Adipose tissue (tissue), 3 donors: ENCODE data around the gene FAM50B. TPM values are rescaled to one million over a fixed set of nuclear protein-coding genes. Genes with fewer than 3 reads are reported as not detected.

Source experiments
- H3K27ac ChIP-seq: one replicate; pipeline ENCODE4 v1.5.1; 2013; ENCODE audit warnings: low read depth, low read length
- WGBS, 3 donors: extraction: QIAGEN DNeasy Blood & Tissue Kit; methylation state at CpG; one replicate each; pipeline ENCODE4 v1.1.7; 2013; 5-methylcytosine and 5-hydroxymethylcytosine counted together
- polyA plus RNA-seq, 3 donors: library from polyadenylated mRNA; stranded (reverse); fragments of 200-250 nt; gene quantifications; one replicate each; pipeline ENCODE4 v1.2.3, GENCODE V29; 2013
- donor health status: healthy with polysubstance abuse.
- donor health status: Bipolar disorder and iron deficiency.
- donor health status: healthy.

Gene FAM50B, protein sequence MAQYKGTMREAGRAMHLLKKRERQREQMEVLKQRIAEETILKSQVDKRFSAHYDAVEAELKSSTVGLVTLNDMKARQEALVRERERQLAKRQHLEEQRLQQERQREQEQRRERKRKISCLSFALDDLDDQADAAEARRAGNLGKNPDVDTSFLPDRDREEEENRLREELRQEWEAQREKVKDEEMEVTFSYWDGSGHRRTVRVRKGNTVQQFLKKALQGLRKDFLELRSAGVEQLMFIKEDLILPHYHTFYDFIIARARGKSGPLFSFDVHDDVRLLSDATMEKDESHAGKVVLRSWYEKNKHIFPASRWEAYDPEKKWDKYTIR
- polyA plus RNA-seq: 10 to 100 TPM in 1 of 3 donors, 1 to 10 TPM in 2; 7.3 to 12.4 (median 9.2) TPM

DNA sequence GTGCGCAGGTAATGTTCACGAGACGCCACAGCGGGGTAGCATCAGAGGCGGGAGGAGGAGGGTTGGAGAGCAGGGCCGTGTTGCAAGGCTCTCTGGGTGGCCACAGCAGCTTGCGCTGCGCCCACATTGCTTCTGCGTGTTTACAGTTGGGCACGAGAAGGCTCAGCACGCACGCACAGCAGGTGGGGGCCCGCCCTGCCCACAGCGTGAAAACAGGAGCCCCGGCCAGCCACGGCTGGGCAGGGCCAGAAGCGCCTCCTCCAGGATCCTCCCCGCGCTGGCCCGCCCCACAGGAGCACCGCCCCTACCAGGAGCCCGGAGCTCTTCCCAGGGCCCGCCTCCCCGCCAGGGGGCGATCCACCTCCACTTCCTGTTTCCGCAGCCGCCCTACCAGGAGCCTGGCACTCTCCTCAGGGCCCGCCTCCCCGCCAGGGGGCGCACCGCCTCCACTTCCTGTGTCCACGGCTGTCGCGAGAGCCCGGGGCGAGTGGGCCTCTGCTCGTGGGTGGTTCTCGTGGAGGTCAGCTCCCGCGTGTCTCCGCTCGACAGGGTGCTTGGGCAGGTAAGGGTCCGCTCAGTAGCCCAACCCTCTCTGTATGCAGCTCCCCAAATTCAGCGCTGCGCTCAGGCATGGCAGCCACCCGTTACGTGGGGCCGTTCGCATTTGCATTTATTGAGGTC lies at the start of gene FAM50B:
TSS of gene FAM50B (plus strand) at position 449 of the 681 bp plus-strand sequence. CDS start 439 bp downstream, outside the sequence.
- WGBS, 3 donors: 43 to 47% (median 44%) methylated on average over 45 to 49 of the region's 49 CpGs
- H3K27ac ChIP-seq: no peak within 1 kb of the TSS

DNA sequence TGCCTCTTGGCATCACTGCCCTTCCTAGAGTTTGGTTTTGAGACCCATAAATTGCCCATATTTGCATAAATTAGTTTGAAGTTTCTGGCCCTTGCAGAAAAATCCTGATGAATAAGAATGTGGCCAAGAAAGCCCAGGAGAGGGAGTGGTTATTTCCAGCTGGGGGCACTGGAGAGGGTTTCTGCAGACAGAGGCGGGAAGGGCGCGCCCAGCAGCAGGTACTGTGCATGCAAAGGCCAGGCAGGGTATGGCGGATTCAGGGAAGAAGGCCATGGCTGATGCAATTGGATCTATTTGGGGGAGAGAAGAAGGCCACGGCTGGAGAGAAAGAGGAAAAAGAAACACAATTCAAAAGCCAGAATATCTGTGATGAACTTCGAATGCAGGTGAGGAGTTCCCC lies 49.5 kb upstream of the FAM50B start:
- 76 to 100% (median 95%) methylated on average over 6 of the region's 6 CpGs for WGBS, 3 donors
- no peak overlapping the region for H3K27ac ChIP-seq

DNA sequence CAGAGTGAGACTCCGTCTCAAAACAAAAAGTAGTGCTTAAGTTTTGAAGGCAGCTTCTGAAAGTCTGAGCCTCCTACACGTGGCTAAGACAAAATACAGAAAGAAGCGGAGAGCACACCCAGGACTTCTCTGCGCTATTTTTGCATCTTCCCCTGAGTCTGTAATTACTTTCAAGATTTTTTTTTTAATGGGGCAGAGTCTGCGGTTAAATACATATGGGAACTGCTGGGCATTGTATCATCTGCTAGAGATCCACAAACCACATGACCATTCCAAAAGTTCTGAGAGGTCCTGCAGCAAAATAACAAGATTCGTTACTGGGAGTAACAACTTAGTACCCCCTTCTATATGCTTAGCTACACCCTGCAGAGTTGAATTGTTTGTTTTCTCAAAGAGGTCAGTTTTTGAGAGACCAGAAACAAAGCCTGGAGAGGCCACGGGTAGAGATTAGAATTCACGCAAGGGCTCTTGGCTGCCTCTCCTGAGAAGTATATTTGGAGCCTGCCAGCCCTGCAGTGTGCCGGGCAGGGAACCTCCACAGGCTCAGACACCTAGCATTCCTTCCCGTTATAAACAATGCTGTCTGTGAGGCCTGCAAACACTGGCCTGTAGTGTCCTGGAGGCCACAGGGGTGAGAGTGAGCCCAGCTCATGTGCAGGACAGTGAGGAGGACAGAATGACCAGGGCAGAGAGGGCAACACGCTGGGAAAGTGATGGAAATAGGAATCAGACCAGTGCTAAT lies 48.2 kb upstream of the FAM50B start:
- no peak overlapping the region for H3K27ac ChIP-seq
- WGBS, 3 donors: 71 to 82% (median 82%) methylated on average over 11 of the region's 11 CpGs

DNA sequence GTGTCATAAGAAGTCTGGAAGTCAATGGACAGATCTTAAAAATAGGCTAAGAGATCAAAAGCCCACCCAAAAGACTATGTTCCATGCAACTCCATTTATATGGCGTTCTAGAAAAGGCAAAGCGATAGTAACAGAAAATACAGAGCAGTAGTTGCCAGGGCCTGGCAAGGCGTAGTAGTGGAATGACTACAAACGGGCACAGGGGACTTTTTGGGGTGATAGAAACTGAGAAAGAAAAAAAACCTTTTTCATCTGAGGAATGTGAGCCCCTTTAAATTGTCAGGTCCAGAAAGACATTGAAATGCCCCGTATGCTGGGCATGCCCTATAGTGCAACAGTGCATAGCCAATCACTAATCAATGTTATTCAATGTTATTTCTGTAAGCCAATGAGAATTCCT lies 47.2 kb upstream of the FAM50B start:
- no peak overlapping the region for H3K27ac ChIP-seq
- 94 to 98% (median 97%) methylated on average over 5 of the region's 5 CpGs for WGBS, 3 donors

DNA sequence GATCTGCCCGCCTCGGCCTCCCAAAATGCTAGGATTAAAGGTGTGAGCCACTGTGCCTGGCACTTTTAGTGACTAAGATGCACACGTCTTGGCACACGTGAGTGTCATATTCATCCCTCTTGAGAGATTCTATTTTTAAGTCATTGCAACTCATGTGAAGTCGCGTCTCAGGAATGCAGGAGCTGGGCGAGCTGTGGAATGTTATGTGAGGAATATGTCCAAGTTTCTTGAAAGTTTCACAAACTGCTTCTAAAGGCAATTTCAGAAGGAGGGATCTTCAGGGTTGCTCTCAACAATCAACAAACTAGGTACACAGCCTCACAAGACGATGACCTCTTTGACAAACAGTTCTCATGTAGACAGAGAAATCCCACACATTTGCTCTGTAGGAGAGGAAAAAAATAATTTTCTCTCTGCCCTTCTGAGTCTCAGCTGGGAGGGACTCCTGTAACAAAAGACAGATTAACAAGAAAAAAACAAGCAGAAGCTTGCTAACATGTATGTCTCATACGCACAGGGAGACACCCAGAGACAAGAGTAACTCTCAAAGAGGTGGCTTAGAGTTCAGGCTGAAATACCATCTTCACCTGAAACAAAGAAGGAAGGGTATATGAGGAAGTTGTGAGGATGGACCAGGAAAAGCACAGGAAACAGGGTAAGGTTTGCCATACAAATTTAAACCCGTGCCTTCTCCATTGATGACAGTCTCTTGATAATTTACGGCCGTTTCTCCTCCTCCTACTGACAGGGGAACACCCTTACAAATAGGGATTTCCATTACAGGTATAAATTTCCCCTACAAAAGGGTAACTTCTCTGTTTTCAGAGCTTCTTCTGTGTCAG lies 45.3 kb upstream of the FAM50B start:
- WGBS, 3 donors: 48 to 57% (median 56%) methylated on average over 12 of the region's 12 CpGs
- H3K27ac ChIP-seq: peak overlapping the region; percentile 26

DNA sequence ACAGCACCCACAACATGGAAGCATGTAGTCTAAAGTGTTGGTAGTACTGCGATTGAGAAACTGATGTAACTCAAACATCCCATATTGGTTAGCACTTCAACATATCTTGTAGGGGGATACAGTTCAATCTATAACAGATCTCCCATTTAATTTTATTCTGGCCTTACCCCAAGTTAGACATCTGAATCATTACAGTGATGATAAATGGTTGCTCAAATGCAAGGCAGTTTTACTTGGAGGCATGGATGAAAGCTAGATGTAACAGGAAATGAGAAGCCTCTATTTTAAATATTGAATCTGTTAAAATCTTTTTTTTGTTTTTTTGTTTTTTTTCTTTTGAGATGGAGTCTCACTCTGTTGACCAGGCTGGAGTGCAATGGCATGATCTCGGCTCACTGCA lies 44.2 kb upstream of the FAM50B start:
- WGBS, 3 donors: 98 to 100% (median 100%) methylated on average over 2 of the region's 2 CpGs
- H3K27ac ChIP-seq: no peak overlapping the region

DNA sequence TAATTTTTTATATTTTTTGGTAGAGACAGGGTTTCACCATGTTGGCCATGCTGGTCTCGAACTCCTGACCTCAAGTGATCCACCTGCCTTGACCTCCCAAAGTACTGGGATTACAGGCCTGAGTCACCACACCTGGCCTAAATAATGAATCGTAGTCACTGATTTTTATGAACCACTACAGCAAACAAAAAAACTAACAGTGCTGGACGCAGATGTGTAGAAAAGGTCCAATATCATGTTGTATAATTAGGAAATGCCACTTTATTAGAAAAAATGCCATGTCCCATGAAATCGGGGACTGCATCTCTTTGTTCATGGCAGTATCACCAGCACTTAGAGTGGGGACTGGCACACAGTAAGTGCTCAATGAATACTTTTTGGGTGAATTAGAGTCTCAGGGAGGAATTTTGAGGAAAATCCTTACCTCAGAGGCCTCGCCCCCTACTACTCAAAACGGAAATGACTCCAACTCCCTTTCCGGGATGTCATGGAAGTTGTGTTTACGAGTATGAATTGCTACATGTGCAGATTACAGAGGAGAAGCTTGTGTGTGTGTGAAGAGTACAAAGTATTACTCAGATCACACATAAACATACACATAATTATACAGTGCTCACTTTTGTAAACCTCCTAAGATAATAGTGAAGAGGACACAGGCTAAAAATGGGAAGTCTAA lies 43.6 kb upstream of the FAM50B start:
- no peak overlapping the region for H3K27ac ChIP-seq
- 87 to 89% (median 89%) methylated on average over 8 of the region's 8 CpGs for WGBS, 3 donors

DNA sequence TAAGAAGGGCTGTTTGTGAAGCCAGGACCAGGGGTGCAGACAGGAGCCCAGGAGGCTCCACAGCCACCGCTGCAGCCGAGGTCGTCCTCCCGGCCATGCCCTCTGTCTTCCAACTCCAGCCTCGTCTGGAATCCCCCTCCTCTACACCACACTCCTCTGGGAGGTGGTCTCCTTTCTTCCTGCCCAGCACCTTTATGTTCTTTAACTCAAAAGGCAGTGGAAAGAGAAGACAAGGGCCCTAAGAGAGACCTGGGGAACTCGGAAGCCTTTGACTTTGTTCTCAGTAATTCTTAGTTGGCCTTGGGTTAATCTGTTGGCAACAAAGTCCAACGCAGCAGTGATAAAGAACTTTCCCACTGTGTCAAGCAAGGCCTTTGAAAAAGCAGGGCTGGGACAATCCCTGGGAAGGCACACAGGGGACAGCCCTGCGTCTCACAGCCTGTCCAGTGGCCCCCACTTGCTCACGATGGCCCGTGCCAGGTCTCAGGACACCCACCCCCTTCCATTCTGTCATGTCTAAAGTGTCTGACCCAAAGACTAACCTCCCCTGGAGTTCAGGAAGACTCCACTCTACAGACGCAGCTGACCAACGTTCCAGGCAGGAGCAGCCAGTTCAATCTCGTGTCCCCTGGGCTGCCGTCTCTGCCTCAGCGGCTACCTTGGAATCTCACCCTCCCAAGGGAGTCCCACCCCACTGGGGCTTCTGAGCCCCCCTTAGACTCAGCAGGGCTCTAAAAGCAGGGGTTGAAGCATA lies 42.8 kb upstream of the FAM50B start:
- H3K27ac ChIP-seq: no peak overlapping the region
- 38 to 90% (median 82%) methylated on average over 15 of the region's 15 CpGs for WGBS, 3 donors

DNA sequence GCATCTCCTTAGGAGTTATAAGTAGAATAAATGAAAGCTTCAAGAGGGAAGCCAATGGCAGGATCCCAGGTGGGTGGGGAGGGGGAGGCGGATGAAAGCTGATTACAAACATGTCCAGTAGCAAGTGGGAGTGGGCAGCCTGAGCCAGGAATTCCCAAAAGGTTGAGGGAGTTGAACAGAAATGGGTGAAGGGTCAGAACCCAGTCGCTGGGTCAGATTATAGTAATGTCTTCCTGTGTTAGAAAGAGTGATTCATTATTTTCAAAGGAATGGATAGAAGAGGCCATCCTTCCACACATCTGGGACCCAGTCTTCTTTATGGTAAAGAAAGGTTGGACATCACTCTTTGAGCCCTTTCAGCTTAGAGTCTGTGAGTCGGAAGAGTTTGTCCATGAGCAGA lies 41.0 kb upstream of the FAM50B start:
- 58 to 89% (median 68%) methylated on average over 3 of the region's 3 CpGs for WGBS, 3 donors
- no peak overlapping the region for H3K27ac ChIP-seq

DNA sequence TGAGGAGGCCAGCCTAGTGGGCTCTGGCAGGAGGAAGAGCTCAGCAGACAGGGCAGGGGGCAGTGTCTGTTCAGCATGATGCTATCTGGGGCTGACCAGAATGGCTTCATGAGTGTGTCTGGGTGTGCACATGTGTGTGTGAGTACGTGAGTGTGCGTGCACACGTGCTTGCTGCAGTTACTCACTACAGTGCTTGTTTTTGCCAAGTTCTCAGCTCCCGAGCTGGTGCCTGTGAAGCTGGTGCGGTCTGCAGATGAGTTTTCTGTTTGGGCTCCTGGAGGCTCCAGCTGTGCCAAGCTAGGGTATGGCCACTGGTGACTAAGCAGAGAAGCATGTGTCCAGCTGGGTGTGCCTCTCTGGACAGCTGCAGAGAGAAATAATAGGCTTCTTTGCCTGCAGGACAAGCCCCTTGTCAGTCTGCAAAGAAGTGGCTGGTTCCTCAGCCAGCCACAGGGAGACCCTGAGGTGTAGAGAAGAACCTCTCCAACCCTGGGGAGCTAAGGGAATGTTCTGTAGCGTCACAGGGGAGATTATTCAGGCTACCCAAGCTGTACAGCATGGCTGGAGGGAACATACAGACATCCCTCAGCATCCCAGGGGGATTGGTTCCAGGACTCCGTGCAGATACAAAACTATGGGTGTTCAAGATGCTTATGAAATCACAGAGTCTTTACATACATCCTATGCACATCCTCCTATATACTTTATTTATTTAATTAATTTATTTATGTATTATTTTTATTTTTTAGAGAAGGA lies 40.2 kb upstream of the FAM50B start:
- H3K27ac ChIP-seq: no peak overlapping the region
- 57 to 86% (median 61%) methylated on average over 7 of the region's 7 CpGs for WGBS, 3 donors

DNA sequence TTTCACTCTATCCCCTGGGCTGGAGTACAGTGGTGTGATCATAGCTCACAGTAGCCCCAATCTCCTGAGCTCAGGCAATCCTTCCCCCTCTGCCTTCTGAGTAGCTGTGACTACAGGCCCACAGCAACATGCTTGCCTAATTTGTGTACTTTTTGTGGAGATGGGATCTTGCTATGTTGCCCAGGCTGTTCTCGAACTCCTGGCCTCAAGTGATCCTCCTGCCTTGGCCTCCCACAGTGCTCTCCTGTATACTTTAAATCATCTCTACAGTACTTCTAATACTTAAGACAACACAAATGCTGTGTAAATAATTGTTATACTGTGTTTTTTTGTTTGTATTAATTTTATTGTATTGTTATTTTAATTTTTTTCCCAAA lies 39.7 kb upstream of the FAM50B start:
- WGBS, 3 donors: 95 to 96% (median 95%) methylated on average over 1 of the region's 1 CpG

DNA sequence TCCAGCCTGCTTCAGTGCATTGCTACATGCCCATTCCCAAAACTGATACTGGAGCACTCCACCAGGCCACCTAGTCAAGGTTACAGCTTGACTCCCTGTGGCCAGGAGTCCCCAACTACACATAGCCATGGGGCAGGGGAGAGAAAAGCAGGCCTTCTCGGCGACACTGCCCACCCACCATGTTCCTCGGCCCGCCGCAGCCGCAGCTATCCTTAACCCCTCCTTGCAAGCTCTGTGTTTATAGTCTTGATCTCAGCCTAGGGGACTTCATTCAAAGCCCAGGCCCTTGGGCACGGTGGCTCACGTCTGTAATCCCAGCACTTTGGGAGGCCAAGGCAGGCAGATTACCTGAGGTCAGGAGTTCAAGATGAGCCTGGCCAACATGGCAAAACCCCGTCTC lies 39.2 kb upstream of the FAM50B start:
- 93 to 95% (median 94%) methylated on average over 9 of the region's 9 CpGs for WGBS, 3 donors
- no peak overlapping the region for H3K27ac ChIP-seq

More for the DNA sequence above, 39.7 kb upstream of the FAM50B start:
- H3K27ac ChIP-seq: no peak overlapping the region

DNA sequence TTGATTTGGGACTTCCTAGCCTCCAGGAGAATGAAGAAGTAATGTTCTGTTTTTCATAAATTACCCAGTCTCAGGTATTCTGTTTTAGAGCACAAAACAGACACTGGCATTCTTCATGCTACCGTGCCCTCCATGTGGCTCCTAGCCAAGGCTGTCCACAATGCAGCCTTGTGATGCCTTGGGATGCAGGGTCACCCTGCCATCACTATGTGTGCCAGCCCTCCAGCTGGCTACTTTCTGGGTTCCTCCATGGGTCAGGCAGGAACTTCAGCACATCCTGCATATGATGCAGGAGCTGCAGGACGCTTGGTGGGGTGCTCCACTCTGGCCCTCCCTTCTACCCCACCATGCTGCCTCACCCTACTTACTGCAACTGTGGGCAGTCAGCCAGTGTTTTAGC lies 38.0 kb upstream of the FAM50B start:
- WGBS, 3 donors: 47 to 56% (median 50%) methylated on average over 2 of the region's 2 CpGs
- no peak overlapping the region for H3K27ac ChIP-seq

DNA sequence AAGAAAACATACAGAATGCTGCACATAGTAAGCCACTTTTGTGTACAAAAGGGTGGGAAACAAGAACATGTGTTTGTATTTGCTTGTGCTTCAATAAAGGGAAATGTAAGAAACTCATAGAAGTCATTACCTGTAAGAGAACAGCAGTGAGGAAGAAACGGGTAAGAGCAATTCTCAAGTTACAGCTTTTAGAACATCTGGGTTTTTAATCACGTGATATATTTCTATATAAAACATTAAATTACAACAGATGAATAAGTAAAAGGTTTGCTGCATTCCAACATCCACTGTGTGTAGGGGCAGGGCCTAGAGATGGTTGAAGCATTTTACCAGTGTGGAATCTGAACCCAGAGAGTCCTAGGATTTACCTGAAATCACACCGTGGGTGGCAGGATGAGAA lies 36.6 kb upstream of the FAM50B start:
- no peak overlapping the region for H3K27ac ChIP-seq
- 47 to 85% (median 60%) methylated on average over 3 of the region's 3 CpGs for WGBS, 3 donors

DNA sequence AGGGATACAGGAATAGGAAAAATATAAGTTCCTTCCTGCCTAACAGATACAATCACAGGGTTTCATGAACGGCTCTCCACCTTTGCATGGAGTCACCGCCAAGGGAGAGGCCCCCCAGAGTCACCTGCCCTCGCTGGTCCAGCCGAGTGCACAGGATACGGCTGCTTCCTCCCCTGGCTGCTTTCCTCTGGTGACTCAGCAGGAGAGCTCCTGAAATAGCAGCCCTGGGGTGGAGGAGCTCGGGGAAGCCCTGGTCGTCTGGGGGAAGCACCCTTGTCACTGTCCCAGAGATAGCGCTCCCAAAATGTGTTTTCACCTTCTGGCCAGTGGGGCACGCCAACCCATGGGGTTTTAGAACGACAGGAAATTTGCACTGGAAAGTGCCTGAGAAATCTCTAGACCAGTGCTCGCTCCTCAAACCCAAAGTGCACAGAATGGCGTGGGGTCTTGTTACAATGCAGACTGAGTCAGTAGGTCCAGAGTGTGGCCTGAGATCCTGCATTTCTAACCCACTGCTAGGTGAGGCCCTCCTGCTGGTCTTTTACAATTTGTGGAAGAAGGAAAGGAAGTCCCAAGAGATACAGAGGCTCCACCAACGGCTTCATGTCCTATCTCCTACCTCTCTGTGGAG lies 35.9 kb upstream of the FAM50B start:
- 23 to 67% (median 46%) methylated on average over 13 of the region's 13 CpGs for WGBS, 3 donors
- H3K27ac ChIP-seq: no peak overlapping the region

DNA sequence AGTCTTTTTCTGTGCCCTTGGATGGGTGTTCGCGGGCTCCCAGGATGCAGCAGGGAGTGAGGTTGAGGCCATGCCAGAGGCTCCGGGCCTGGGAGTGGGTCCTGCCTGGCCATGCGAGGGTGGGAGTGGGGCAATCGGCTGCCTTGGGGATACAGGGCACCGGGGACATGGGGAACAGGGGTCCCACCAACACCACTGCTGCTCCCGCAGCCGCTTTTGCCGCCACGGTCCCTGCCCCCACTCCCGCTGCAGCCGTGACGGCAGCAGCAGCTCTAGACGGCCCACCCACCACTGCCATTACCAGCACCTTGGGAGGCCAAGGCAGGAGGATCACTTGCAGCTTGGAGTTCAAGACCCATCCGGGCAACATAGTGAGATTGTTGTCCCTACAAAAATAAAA lies 35.3 kb upstream of the FAM50B start:
- no peak overlapping the region for H3K27ac ChIP-seq
- WGBS, 3 donors: 94 to 97% (median 95%) methylated on average over 15 of the region's 15 CpGs
